ENCODE results near the gene CELSR1.

DNA sequence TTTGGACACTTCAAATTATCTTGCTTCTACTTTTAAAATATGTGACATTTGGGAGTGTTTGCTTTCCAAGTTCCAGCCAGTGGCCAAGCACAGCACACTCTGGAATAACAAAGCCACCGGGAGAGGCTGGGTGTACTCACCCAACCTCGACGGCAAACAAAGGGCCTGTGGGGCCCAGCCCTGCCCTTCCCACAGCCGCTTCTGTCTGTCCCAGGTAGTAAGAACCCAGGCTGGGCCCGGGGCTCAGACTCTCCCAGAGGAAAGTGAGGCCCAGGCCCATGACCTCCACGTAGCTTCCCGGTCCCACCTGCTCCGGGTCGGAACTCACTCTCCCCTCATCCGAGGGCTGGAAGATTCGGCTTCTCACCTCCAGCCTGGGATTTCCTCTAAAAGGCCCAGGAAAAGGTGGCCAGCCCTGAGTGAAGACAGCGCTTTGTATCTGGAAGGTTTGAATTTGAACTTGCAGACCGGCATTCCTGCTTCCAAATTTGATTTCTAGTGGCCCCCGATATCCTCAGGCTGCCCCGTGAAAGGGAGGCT, 93.5 kb downstream of the CELSR1 start:
- TF ChIP-seq, protein P1, sequence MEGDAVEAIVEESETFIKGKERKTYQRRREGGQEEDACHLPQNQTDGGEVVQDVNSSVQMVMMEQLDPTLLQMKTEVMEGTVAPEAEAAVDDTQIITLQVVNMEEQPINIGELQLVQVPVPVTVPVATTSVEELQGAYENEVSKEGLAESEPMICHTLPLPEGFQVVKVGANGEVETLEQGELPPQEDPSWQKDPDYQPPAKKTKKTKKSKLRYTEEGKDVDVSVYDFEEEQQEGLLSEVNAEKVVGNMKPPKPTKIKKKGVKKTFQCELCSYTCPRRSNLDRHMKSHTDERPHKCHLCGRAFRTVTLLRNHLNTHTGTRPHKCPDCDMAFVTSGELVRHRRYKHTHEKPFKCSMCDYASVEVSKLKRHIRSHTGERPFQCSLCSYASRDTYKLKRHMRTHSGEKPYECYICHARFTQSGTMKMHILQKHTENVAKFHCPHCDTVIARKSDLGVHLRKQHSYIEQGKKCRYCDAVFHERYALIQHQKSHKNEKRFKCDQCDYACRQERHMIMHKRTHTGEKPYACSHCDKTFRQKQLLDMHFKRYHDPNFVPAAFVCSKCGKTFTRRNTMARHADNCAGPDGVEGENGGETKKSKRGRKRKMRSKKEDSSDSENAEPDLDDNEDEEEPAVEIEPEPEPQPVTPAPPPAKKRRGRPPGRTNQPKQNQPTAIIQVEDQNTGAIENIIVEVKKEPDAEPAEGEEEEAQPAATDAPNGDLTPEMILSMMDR (IDR thresholded peaks at IDR 0.05; ENCODE audit: insufficient read depth, low read depth, low read length), result no peak
- no peak for TF ChIP-seq EZH2 (IDR thresholded peaks at IDR 0.05; ENCODE audit: insufficient read depth, low read length)
